Kidney tubule cell (primary cell): Measurements from ENCODE around the gene SH3BGRL2.

Source experiments
- DNase-seq: peaks from one replicate; pipeline ENCODE4 v3.0.0-alpha.2; 2018; ENCODE audit warnings: low spot score

SH3BGRL2 gene

DNA sequence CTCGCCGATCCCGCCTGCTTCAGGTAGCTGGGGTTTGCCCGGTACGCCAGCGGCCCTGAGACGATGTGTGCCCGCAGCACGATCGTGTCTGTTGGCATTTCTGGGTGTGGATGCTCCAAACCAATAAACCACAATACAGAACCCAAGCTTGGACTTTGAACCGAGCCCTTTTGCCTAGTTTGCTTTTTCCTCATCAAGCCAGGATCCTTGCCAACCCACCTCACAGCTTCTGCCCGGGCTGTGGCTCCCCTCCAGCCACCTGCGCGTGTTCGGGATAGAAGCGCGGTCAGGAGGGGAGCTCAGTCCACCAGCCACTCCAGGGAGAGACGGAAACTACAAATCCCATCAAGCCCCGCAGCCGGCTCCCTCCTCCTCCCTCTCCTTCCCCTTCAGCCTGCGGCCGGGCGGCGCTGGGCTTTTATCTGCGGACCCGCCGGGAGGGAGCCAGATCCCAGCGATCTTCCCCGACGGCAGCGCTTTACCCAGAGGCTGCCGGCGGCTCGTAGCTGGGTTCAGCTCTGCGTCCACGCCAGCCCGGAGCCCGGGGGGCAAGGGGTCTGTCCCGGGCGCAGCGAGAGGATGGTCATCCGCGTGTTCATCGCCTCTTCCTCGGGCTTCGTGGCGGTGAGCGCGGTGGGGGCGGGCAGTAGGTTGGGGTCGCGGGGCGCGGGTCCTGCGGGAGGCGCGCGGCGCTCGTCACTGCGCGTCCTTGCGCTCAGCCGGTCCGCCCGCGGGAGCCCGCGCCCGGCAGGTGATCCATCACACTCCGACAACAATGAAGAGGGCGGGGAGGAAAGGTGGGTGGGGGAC, at the start of gene SH3BGRL2:
Gene SH3BGRL2 (plus strand): TSS at position 447 of the 810 bp plus-strand sequence. CDS start 133 bp downstream, at position 580.
- peak; percentile 76 for DNase-seq

- DNase-seq, result no peak
Observed at GRCh38 chr6:79584332-79584731, 46.8 kb upstream of the SH3BGRL2 start.

GRCh38 chr6:79586548-79586947, 44.6 kb upstream of the SH3BGRL2 start:
- DNase-seq, result peak; percentile 55

GRCh38 chr6:79589701-79590100, 41.4 kb upstream of the SH3BGRL2 start:
- no peak for DNase-seq

DNA sequence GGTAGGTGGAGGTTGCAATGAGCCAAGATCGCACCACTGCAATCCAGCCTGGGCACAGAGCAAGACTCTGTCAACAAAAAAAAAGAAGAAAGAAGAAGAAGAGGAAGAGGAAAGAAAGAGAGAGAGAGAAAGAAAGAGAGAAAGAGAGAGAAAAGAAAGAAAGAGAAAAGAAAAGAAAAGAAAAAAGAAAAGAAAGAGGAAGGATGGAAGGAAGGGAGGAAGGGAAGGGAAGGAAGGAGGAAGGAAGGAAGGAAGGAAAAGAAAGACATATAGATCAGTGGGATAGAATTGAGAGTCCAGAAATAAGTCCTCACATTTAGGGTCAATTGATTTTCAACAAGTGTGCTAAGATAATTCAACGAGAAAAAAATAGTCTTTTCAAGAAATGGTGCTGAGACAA, 34.0 kb upstream of the SH3BGRL2 start:
- no peak for DNase-seq

DNA sequence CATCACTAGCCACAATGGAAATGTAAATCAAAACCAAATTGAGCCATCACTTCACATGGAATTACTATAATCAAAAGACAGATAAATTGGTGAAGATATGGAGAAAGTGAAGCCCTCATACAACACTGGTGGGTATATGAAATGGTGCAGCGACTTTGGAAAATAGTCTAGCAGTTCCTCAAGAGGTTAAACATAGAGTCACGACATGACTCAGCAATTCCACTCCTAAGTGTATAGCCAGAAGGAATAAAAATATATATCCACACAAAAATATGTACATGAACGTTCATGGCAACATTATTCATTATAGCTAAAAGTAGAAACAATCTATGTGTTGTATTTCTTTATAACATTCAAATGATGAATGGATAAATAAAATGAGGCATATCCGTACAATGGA, 33.1 kb upstream of the SH3BGRL2 start:
- DNase-seq, result no peak

- DNase-seq, result no peak
Observed at GRCh38 chr6:79599725-79600259, 31.3 kb upstream of the SH3BGRL2 start.

- no peak for DNase-seq
Observed at GRCh38 chr6:79600313-79600712, 30.8 kb upstream of the SH3BGRL2 start.

GRCh38 chr6:79600812-79601609, 30.1 kb upstream of the SH3BGRL2 start:
- peak; percentile 75 for DNase-seq

DNA sequence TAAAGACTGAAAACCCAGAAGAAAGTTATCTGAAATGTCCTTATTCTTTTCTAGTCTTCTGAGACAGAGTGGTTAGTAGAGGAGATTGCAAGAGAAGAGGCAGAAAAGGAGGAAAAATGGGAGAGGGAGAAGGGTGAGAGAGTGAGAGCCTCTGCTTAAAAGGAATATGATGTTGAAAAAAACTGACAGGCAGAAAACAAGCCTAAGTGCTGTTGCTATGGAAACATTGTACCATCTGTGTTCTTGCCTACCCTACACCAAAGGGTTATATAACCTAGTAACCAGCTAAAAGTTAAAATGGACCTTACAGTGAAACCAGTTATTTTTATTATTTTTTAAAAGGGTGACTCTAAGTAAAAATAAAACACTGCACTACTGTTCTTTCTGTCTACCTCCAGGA, 28.3 kb upstream of the SH3BGRL2 start:
- no peak for DNase-seq

DNA sequence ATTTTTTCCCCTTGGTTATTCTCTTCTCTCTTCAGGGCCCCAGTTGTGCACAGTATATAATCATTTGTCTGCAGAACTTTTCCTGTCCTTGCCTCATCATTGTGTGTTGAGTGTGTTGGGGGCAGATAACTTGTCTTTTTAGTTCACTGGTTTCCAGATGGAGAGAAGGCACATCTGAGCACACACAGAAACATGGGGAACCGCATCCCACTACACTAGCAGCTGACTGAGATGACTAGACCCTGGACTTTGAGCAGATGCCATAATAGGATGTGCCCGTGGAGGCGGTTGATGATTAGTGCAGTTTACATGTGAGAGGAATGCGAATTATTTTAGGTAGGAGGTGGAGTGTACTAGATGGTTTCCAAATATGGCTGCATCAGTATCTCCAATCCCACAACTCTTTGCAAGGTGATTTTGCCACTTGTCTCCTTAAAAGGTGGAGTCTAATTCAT, 26.5 kb upstream of the SH3BGRL2 start:
- DNase-seq, result peak; percentile 93

DNA sequence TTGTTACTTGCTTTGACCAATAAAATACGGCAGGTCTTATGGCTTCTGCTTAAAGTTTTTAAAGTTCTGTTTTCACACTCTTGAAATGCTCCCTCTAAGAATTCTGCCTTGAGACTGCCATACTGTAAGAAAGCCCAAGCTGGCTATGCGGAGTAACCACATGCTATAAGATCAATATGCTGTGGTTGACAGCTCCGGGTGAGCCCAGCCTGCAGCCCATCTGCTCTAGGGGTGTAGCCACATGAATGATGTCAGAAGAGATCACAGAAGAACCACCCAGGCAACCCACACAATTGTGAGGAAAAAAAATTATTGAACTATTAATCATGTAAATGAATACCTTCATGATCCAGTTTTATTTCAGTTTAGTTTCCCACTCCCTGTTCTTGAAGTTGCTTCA, 26.1 kb upstream of the SH3BGRL2 start:
- DNase-seq, result no peak

DNA sequence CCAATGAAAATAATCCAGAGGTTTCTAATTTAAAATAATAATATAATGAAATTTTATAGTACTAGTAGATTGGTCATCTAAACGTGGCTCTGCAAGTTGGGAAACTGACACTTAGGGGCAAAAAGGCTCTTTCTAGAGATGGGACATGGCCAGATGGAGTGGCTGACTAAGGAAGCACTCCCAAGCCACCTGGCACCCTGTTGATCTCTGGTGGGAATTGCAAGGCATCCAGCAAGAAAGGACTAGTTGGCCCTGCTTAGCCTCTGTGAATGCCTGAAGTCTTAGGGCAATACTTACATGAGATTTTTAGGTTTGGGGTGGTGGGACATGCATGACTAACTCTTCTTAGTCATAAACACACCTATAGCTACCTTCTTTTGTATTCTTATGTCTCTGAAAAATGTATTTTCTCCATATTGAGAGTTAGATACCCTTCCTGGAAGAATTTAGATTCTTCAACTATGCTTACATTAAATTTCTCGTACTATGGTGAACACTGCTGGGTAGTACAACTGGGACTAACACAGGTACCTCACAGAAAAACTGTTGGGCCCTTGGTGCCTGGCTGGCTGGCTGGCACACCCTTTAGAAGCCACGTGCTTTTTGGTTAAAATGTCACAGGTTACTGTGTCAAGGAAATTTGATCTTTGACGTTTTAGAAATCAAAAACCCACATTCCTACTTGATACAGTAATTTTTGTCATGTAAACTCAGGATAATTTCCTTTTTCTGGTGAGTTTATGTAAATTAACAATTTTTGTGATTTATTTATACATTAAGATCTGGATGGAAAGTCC, 25.0 kb upstream of the SH3BGRL2 start:
- no peak for DNase-seq

GRCh38 chr6:79607000-79607399, 24.1 kb upstream of the SH3BGRL2 start:
- DNase-seq, result no peak

GRCh38 chr6:79608334-79609224, 22.6 kb upstream of the SH3BGRL2 start:
- peak; percentile 6 for DNase-seq

GRCh38 chr6:79609225-79609595, 21.9 kb upstream of the SH3BGRL2 start:
- DNase-seq, result no peak

GRCh38 chr6:79610306-79611009, 20.7 kb upstream of the SH3BGRL2 start:
- no peak for DNase-seq

DNA sequence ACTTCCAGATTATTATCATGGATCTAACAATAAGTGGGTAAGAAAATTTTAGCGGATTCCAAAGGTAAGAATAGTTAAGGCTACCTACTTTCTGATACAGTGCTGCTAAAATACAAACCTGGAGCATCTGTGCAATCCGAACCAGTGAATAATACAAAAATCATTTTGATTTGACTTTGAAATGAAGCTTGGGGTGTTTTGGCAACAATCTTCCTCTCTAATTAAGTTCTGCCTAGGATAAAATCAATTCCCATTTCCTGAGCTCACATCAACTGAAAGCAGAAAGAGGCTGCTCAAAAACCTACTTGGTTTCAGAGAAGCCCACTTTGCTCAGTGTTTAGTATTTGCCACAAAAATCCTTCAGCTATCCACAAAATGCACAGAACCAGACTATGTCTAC, 18.7 kb upstream of the SH3BGRL2 start:
- DNase-seq, result no peak

DNA sequence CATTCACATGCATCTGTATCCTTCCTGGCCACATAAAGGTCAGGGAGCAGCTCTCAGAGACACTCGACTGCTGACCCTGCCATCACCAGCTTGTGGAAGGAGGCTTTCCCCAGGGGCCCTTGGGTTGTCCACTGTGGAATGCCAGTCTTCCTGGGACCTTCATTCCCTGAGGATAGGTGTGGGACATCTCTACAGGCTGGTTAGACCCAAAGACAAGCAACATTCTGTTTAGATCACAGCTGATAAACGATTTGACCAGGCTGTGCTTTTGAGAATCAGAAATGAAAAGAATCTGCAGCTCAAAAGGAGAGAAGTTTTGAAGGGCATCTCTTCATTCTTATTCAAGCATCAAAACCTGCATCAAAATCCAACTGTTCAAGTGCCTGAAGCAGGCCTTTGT, 18.2 kb upstream of the SH3BGRL2 start:
- no peak for DNase-seq

GRCh38 chr6:79613912-79614311, 17.2 kb upstream of the SH3BGRL2 start:
- DNase-seq, result no peak
